GM19395 (cell line): ENCODE results near the gene RNF212.

Experiments
- ATAC-seq: cut with Tn5 transposase; IDR thresholded peaks from one replicate; pipeline ENCODE4 v1.9.1; 2021; ENCODE audit warnings: mild to moderate bottlenecking, moderate library complexity; ENCODE audit not compliant: unreplicated experiment

The RNF212 gene

DNA sequence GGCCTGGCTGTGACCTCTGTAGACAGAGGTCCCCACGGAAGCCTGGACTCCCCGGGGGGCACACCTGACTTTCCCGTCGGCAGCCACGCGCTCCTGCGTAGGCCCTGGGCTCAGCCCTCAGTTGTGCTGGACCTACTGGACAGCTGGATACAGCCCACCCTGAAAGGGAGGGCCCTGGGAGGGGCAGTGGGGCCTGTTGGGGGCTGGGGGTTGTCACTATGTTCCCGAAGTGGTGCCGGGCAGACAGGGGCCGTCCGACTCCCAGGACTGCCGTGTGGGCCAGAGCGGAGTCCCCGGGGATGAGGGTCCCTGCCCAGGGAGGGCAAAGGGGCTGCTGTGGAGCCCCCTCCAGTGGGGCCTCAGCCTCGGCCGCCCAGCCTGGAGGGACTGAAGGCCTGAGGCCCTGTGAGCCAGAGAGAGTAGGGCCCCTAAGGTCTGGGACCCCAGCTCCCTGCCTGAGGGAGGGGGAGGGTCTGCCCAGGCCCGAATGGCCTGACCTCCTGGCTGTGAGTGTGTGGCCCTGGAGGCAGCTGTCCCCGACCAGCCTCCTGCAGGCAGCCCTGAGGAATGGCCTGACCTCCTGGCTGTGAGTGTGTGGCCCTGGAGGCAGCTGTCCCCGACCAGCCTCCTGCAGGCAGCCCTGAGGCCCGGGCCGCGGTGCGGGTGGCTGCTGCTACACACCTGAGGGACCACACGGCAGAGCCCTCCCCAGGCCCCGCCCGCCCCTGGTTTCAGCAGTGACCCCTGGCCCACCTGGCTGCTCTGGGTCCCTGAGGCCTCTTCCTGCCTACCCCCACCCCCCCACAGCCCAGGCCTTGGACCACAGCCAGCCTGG, 76.2 kb downstream of the RNF212 start:
- ATAC-seq: no peak

DNA sequence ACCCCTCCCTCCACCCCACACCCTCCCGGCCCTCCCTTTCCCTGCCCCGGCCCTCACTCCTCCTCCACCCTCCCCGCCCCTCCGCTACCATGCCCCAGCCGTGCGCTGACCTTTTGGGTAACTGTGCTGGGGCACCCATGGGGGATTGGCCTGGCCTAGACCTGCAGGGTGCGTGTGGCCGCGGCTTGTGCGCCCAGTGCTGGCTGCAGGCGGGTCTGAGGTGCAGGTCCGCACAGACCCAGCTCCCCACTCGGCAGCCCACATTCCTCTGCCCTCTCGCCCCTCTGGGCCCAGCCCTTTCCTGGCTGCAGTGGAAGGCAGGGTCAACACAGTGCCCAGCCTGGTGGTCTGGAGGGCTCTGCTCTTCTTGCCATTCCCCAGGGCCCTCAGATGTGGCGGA, 77.3 kb downstream of the RNF212 start:
- no peak for ATAC-seq

- ATAC-seq: no peak
These were observed 77.9 kb downstream of the RNF212 start for GRCh38 chr4:1035510-1035909.

DNA sequence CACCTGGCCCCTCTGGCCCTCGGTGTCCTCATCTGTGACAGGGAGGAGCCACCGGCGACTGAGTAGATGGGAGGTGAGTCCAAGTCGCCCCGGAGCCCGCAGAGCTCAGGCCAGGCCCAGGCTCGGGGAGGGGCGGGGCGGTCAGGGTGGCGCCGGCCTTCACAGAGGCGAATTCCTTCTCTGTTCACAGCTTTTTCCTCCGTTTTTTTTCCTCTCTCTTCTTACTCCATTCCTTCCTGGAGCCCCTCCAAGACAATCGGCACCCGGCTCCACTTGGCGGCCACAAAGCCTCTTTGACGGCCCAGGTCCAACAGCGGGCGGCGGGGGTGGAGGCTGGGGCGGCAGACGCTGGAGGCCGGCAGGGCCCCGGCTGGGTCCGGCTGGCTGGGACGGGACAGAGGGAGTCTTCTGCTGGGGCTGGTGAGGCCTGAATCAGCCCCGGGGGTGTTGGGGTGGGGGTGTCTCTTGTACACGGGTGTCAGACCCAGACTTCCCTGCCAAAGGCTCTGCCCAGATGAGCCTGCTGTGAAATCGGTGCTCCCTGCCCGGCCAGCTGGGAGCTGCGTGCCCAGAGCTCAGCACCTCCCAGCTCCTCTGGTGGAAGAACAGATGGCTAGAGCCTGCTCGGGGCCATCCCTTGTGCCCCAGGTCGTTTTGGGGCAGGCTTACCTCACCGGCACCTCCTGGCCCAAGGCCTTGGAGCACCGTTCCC, 79.4 kb downstream of the RNF212 start:
- ATAC-seq: no peak

- ATAC-seq: no peak
These were observed 80.5 kb downstream of the RNF212 start for GRCh38 chr4:1032861-1033260.

GRCh38 chr4:1031956-1032795, 81.2 kb downstream of the RNF212 start:
- no peak for ATAC-seq

GRCh38 chr4:1031346-1031745, 82.0 kb downstream of the RNF212 start:
- no peak for ATAC-seq

DNA sequence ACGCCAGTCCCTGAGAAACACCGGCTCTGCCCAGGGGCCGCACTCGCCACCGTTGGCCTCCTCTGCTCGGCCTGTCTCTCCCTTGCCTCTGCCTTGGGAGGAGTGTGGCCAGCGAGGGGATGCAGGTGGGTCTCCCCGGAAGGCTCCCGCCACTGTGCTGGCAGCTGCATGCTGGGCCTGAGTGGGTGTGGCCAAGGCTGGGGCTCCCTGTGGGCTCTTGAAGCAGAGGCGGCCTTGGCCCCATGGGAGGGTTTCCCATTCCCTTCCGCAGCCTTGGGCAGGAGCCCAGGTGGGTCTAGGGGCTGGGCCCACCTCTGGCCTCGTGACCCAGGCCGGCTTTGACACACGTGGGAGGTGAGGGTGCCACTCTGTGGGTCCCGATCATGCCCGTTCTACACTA, 82.8 kb downstream of the RNF212 start:
- no peak for ATAC-seq

DNA sequence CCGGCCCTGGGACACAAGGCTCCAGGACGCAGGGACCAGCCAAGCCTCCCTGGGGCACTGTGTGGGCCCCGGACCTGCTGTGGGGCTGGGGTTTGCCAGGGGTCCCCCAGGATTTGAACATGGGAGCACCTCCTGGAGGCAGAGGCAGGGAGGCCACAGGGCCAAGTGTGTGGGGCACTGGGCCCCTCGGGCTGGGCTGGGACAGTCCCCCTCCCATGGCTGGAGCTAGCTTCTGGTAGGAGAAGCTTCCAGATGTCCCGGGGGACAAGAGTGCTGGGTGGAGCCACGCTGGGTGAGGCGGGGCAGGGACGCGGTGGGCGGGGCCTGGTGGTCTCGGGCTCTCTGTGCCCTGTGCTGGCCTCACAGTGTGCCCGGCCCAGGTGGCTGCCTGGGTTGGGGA, 83.3 kb downstream of the RNF212 start:
- ATAC-seq: no peak

GRCh38 chr4:1029529-1029928, 83.8 kb downstream of the RNF212 start:
- ATAC-seq: no peak

- no peak for ATAC-seq
These were observed 84.7 kb downstream of the RNF212 start for GRCh38 chr4:1028574-1029220.

- no peak for ATAC-seq
These were observed 85.5 kb downstream of the RNF212 start for GRCh38 chr4:1027915-1028238.

- no peak for ATAC-seq
These were observed 86.0 kb downstream of the RNF212 start for GRCh38 chr4:1027219-1027914.

DNA sequence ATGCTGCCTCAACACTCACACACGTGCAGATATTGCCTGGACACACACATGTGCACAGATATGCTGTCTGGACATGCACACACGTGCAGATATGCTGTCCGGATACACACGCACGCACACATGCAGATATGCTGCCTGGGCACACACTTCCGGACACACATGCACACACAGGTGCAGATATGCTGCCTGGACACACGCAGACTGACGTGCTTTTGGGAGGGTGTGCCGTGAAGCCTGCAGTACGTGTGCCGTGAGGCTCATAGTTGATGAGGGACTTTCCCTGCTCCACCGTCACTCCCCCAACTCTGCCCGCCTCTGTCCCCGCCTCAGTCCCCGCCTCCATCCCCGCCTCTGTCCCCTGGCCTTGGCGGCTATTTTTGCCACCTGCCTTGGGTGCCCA, 87.2 kb downstream of the RNF212 start:
- ATAC-seq: peak; percentile 81

- no peak for ATAC-seq
These were observed 88.3 kb downstream of the RNF212 start for GRCh38 chr4:1024882-1025545.

- ATAC-seq: no peak
These were observed 89.2 kb downstream of the RNF212 start for GRCh38 chr4:1023895-1024740.

- no peak for ATAC-seq
These were observed 90.2 kb downstream of the RNF212 start for GRCh38 chr4:1023075-1023640.

DNA sequence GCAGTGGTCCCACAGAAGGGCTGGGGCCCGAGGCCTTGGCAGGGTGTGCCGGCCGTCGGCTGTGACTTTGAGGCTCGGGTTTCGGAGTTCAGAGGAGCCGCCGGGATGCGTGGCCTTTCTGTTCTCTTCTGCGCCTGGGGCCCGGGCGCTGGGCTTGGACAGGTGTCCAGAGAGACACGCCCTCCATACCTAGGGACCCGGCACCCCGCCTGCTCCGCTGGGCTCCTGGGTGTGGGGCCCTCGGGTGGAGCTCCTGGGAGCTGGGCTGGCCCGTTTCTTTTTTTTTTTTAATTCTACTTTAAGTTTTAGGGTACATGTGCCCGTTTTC, 90.7 kb downstream of the RNF212 start:
- ATAC-seq: no peak
